Ishikawa (cell line): ENCODE data around the gene FIGN.

Experiments used
- CEBPB ChIP-seq: IDR thresholded peaks from 2 replicates; pipeline ENCODE4 v1.6.1; 2012
- CREB1 ChIP-seq: IDR thresholded peaks from 2 replicates; pipeline ENCODE4 v1.6.1; 2012; ENCODE audit warnings: low read depth
- EGR1 ChIP-seq: IDR thresholded peaks from 2 replicates; pipeline ENCODE4 v1.6.1; 2012
- EP300 ChIP-seq: IDR thresholded peaks from 2 replicates; pipeline ENCODE4 v1.6.1; 2012; ENCODE audit warnings: borderline replicate concordance
- FOXM1 ChIP-seq: IDR thresholded peaks from 2 replicates; pipeline ENCODE4 v1.6.1; 2012; ENCODE audit warnings: low read depth, borderline replicate concordance
- RAD21 ChIP-seq: IDR thresholded peaks from 2 replicates; pipeline ENCODE4 v1.6.1; 2012; ENCODE audit warnings: low read depth
- TAF1 ChIP-seq: IDR thresholded peaks from 2 replicates; pipeline ENCODE4 v1.6.1; 2012; ENCODE audit warnings: low read depth, mild to moderate bottlenecking
- TCF12 ChIP-seq: IDR thresholded peaks from 2 replicates; pipeline ENCODE4 v1.6.1; 2012; ENCODE audit warnings: low read depth
- TEAD4 ChIP-seq: IDR thresholded peaks from 2 replicates; pipeline ENCODE4 v1.6.1; 2012
- YY1 ChIP-seq: IDR thresholded peaks from 2 replicates; pipeline ENCODE4 v1.6.1; 2012; ENCODE audit warnings: low read depth
- ZBTB7A ChIP-seq: IDR thresholded peaks from 2 replicates; pipeline ENCODE4 v1.6.1; 2012; ENCODE audit warnings: low read depth
- TF ChIP-seq, protein P1 (sequence below): IDR thresholded peaks from 2 replicates; pipeline ENCODE4 v1.6.1; 2012; ENCODE audit warnings: low read depth, mild to moderate bottlenecking
- TF ChIP-seq, protein P2 (sequence below): IDR thresholded peaks from 2 replicates; pipeline ENCODE4 v1.6.1; 2012
- TF ChIP-seq, protein P3 (sequence below): IDR thresholded peaks from 2 replicates; pipeline ENCODE4 v1.6.1; 2012

Gene FIGN

DNA sequence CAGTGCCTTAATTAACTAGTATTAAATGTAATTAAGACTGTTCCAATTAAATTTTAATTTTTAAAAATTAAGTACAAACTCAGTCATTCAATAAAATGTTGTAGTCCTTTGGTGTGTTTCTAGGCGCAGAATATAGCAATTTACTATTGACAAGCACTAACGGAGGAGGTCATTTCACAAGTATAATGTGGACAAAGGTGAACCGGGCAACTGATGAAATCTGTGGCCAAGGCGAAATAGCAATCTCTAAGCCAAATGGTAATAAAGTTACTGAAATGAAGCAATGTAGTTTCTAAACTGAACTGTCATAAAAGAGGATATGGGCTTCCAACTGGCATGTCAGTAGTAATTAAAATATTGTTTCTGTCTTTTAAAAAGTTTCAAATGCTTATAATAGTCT is 27.5 kb downstream of the FIGN start:
- TF ChIP-seq TAF1, result no peak
- TF ChIP-seq, protein P1, sequence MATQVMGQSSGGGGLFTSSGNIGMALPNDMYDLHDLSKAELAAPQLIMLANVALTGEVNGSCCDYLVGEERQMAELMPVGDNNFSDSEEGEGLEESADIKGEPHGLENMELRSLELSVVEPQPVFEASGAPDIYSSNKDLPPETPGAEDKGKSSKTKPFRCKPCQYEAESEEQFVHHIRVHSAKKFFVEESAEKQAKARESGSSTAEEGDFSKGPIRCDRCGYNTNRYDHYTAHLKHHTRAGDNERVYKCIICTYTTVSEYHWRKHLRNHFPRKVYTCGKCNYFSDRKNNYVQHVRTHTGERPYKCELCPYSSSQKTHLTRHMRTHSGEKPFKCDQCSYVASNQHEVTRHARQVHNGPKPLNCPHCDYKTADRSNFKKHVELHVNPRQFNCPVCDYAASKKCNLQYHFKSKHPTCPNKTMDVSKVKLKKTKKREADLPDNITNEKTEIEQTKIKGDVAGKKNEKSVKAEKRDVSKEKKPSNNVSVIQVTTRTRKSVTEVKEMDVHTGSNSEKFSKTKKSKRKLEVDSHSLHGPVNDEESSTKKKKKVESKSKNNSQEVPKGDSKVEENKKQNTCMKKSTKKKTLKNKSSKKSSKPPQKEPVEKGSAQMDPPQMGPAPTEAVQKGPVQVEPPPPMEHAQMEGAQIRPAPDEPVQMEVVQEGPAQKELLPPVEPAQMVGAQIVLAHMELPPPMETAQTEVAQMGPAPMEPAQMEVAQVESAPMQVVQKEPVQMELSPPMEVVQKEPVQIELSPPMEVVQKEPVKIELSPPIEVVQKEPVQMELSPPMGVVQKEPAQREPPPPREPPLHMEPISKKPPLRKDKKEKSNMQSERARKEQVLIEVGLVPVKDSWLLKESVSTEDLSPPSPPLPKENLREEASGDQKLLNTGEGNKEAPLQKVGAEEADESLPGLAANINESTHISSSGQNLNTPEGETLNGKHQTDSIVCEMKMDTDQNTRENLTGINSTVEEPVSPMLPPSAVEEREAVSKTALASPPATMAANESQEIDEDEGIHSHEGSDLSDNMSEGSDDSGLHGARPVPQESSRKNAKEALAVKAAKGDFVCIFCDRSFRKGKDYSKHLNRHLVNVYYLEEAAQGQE, result no peak

DNA sequence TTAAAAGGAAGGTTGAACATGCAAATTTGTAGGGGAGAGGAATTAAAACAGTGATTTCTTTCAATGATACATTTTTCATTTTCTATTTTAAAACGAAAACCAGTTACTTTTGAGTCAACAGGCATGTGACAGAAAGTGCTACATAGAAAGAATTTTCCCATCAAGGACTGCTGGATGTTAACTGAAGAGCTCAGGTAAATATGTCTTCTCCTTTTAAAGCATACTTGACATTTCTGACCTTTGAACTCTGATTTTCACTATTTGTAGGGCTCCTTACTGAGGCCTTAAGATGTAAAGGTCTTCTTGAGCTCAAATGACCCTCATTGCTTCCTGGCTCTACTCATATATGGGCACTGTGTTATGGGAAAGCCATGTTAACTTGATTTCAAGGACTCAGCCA is 32.4 kb downstream of the FIGN start:
- TF ChIP-seq, protein P2, sequence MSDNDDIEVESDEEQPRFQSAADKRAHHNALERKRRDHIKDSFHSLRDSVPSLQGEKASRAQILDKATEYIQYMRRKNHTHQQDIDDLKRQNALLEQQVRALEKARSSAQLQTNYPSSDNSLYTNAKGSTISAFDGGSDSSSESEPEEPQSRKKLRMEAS, result no peak
- TF ChIP-seq YY1 (no peak), CREB1 (no peak), CEBPB (no peak), TCF12 (no peak), FOXM1 (no peak)
- TF ChIP-seq, protein P1, result no peak

DNA sequence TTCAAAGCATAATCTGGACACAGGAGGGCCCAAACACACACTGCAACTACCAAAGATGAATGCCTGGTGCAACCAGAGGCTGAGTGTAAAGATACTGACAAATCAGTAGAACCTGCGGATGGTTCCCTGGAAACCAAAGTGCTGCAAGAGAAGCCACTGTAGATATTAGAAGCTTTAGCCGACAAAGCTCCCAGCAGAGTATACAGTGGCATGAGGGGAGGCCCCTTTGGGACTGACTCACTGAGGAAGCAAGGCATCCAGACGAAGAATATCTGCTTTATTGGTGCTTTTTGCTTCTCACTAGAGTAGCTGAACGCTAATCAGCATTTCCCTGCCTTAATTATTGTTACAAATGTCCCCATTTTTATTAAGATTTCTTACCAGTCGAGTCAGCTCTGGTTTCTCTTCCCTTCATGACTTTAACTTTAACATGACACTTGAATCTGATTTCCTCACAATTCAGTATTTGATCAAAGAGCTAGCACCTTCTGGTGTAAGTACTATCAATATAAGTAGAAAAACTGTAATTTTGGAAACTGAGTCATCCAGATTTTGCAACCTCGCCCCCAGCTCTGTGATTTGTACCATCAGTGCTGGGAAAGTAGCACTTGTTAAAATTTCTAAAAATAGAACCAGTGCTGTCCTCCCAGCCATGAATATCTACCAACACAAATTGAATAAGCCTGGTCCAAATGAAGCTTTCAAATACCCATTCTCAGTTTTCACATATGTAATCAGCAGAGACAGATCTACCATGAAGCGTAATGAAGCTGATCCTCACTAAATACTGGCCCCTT is 34.2 kb downstream of the FIGN start:
- TF ChIP-seq, protein P3, sequence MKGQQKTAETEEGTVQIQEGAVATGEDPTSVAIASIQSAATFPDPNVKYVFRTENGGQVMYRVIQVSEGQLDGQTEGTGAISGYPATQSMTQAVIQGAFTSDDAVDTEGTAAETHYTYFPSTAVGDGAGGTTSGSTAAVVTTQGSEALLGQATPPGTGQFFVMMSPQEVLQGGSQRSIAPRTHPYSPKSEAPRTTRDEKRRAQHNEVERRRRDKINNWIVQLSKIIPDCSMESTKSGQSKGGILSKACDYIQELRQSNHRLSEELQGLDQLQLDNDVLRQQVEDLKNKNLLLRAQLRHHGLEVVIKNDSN, result no peak
- no peak for TF ChIP-seq CEBPB
- TF ChIP-seq TAF1, result no peak
- TF ChIP-seq EP300, result no peak
- no peak for TF ChIP-seq EGR1
- TF ChIP-seq ZBTB7A, result no peak

DNA sequence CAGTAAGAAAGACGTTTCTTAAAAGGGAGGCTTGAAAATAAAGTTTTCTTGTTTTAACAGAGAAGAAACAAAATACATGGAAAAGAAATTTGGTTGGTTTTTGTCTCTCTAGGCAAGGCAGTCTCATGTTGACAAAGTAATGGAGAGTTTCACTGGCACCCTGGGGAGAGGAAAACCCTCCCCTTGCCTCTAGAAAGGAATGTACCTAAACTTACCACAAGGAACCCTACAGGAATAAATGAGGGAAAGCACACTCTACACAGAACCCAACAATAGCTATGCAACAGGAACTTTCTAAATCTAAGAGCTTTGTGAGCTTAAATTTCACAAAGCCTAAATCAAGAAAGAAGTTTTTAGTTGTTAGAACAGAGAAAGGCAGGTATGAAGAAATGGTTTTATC is 37.0 kb downstream of the FIGN start:
- no peak for TF ChIP-seq FOXM1
- TF ChIP-seq YY1, result no peak
- no peak for TF ChIP-seq CREB1
- TF ChIP-seq, protein P1, result no peak
- TF ChIP-seq RAD21, result no peak
- TF ChIP-seq TAF1, result no peak
- TF ChIP-seq ZBTB7A, result no peak
- peak; percentile 49; the same call in 1 of the 2 replicates for TF ChIP-seq TEAD4
- peak; percentile 43; the same call in 1 of the 2 replicates for TF ChIP-seq EP300
- TF ChIP-seq TCF12, result no peak

DNA sequence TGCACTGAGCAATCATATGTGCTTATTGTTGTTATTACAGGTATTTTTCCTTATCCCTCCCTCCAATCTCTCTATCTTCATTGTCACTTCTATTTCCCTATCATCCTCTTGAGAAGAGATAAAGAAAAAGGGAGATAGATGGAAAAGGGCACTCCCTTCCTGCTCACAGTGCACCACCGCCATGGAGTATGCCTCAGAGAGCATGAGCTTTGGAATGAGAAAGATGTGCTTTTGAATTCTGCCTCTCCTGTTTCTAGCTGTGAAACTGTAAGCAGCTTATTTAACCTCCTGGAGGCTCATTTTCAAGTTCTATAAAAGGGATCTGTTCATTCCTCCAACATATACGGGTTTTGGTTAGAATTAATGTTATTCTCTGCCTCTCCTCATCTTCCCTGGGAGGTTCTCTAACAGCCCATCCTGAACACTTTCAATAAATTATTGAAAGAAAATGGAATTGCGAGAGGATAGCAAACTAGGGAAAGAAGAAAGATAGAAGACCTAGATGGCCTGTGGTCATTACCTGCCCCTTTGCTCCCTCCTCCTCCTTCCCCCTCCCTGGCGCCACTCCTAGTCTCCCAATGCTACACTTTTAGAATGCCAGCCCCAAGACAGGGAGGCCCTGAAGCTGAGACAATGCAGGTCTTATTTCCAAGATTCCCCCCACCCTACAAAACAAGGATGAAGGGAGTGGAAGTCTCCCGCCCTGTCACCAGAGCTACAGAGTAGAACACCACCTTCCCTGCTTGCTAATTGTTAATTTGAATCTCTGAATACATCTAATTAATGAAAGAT is 37.8 kb downstream of the FIGN start:
- no peak for TF ChIP-seq TAF1
- TF ChIP-seq RAD21, result no peak
- no peak for TF ChIP-seq CREB1
- TF ChIP-seq, protein P1, result no peak
- TF ChIP-seq CEBPB, result no peak
- TF ChIP-seq TEAD4, result no peak
- no peak for TF ChIP-seq YY1
